ENCODE measurements around the gene MTHFS. TPM values are rescaled to one million over a fixed set of nuclear protein-coding genes. Genes with fewer than 3 reads are reported as not detected.
A peak's percentile ranks its signal among the peaks of the same experiment; 100 is the strongest.

Gene MTHFS
- total RNA-seq, 1 experiment from 2014 or later, result 51.9 TPM

DNA sequence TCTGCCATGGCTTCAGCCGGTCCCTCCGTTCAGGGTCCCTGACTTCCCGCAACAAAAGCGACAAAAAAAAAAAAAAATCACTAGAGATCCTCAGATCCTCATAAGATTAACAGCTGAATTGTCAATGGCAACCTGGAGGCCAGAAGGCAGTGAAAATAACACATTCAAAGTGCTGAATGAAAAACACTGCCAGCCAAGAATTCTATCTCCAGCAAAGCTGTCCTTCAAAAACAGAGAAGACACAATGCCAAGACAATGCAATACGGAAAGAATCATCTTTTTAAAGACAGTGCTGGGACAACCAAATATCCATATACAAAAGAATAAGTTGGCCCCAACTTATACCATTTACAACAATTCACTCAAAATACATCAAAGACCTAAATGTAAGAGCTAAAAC lies 21.6 kb downstream of the MTHFS start:
- no peak for DNase-seq (ENCODE audit: low spot score)

DNA sequence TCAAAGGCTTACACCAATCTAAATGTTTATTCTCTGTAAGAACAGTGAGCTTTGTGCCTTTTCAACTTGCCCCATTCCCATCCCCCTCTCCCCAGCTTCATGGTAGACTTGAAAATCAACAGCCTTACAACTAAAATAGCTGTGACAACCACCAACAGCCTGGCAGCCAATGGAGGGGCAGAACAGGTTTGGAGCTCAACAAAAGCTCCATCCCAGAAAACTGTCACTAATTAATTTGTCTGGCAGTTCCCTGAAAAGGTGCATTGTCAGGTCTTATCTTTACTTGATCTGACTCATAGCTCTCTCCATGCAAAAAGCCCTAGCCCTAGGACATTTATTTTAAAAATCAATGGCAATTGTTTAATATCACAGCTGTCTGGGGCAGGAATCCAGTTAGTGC lies 22.6 kb downstream of the MTHFS start:
- peak; percentile 25 for DNase-seq (ENCODE audit: low spot score)

DNA sequence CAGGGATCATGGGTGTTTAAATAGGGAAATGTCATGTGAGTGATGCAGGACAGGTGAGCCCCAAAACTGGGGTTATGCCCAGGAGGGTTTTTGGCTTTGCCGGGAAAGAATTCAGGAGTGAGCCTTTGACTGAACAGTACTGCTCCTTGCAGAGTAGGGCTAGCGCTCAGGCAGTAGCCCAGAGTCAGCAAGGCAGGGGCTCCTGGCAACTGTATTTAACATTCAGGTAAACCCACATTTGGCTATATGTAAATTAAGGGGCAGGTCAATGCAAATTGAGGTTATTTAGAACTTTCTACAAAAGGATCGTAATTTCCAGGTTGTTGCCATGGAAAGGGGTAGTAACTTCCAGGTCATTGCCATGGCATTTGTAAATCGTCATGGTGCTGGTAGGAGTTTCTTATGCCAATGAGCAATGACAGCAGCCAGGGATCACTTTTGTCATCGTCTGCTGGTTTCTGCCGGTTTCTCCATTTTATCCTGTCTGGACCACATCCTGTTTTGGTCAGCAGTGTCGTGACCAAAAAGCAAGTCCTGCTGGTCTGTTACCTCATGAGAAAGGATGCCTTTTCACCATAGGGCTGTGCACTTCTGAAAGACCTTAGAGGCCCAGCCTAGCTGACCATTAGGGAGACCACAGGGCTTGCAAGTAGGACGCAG lies 24.3 kb downstream of the MTHFS start:
- DNase-seq (ENCODE audit: low spot score), result peak; percentile 85

DNA sequence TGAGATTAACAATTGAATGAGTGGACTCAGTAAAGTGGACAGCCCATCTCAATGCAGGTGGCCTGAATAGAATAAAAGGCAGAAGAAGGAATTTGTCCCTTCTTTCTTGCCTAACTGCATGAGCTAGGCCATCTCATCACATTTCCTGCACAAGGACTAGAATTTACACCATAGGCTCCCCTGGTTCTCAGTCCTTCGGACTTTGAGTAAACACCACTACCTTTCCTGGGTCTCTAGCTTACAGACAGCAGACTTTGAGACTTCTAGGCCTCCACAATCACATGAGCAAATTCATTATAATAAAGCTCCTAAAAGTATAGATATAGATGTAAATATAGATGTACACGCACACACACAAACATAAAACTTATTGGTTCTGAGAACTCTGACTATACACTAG lies 28.3 kb downstream of the MTHFS start:
- DNase-seq (ENCODE audit: low spot score), result no peak

DNA sequence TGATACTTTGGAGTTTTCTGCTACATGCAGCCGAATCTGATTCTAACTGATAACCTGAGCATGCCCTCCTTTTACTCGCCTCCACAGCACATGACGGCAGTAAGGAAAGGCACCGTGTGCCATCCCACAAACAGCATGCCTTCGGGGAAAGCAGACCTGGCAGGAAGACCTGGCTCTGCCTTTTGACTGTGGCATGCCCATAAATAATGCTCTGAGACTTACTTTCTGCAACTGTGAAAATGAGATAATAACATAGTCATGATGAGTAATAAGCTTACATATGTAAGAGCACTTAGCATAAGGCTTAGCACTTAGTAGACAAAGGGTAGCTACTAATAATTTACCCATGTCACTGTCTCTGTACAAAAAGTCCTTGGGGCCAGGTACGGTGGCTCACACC lies 32.9 kb downstream of the MTHFS start:
- no peak for DNase-seq (ENCODE audit: low spot score)

DNA sequence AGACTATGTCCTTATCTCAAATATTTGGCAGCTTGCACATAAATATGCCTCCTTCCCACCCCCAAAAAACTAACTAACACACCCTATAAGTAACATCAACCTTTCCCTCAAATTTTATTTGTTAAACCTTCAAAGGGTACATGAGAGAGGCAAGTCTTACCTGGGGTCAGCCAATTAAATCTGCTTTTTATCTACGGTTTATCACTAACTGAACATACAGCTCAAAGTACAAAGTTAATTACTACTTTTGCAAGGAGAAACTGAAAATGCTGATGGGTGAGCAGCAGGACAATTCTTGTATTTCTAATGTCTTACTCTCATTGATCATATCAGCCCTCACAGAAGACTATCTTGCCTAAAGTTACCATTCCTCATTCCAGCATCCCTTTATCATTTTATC lies 34.6 kb downstream of the MTHFS start:
- DNase-seq (ENCODE audit: low spot score), result no peak

DNA sequence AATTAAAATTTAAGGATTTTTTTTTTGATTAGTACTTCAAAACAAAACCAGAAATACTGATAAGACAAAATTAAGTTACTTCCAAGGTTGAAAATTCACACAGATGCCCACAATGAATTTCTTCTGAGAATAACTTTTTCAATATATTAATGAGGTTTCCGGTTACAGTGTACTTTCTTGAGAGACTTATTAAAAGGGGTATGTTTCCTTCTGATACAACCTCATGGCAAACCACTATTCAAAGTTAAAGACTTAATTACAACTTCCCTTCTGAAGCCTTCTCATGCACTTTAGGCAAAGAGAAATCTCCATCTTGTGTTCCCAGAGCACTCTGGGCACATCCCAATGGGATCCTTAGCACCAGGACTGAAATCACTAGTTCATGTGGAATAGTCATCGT lies 36.2 kb downstream of the MTHFS start:
- DNase-seq (ENCODE audit: low spot score), result no peak

DNA sequence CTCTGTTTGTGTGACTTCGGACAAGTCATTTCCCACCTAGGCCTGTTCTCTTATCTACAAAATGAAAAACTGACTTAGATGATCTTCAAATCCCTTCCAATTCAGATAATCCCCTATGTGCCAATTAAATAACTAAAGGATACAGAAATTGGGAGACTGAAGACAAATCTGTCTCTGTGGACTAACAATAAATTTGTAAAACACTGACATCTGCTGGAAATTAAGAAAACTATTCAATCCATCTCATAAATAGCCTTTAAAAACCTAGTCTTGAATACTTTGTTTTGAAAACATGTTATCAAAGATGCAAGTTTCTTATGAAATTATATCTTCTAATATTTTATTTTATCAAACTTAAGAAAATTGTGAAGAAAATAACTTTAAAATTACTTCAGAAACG lies 38.3 kb downstream of the MTHFS start:
- DNase-seq (ENCODE audit: low spot score), result no peak

DNA sequence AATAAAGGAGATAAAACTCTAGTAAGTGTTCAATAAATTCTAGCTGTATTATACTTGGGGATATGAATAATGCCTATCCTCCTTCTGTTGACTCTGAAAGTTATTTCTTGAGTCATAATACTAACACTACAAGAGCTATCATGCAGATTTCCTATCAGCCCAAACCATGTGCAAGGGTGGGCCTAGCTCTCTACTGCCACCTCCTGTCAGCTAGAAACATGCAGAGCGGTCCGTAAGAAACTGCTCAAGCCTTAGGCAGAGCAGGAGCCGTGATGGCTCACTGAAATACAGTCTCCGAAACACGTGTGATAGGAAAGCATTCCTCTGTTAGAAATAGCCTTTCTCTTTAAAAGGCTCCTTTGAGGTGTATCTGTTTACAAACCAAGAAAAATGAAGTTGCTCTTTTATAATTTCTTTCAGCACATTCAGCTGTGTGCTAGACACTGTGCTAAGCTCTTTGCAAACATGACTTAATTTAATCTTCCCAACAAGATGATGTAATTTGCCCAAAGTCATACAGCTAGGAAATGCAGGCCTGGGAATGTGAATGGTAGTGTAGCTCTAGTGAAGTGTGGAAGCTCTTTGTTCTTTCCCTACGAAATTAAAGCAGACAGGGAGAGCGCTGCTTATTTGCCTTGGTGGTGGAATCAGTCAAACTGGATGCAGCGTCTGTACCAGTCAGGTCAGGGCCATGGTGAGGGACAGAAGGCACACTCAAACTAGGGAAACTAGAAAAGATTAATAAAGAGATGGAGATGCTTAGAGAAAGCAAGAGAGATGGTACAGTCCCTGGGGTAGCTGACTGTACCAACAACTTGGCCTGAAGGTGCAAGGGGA lies 43.1 kb downstream of the MTHFS start:
- DNase-seq (ENCODE audit: low spot score), result peak; percentile 73

DNA sequence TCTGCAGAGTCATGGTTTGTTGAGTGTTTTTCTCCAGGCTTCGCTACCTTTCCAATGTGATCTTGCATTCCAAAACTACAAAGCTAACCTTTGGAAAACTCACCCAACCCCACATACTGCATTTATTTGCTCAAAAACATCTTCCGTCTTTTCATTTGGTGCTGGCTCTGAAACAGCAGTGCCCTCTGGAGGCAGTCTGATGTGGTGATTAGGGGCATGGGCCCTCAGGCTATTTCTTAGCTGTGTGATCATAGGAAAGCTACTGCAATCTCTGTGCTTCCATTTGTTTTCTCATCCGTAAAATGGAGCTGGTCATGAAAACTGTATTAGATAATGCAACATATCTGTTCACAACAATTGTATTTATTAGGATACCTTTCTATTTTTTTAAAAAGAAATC lies 47.0 kb downstream of the MTHFS start:
- peak; percentile 18 for DNase-seq (ENCODE audit: low spot score)

DNA sequence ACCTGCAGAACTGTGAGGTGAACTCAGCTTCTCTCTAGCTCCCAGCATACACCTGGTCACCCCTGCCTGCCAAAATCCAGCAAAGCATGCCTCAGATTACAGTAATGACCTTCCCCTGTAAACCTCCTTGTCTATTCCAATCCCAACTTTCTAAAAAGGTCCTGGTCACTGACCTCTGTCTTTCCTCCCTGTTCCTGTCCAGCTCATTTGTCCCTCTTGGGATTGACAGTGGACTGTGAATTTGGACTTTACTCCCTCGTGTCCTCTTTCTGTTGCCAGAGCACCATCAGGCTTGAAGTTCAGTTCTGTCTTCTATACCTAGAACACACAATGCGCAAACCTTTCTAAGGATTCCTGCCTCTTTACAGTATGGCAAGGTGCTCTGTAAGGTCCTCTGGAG lies 50.3 kb downstream of the MTHFS start:
- no peak for DNase-seq (ENCODE audit: low spot score)

DNA sequence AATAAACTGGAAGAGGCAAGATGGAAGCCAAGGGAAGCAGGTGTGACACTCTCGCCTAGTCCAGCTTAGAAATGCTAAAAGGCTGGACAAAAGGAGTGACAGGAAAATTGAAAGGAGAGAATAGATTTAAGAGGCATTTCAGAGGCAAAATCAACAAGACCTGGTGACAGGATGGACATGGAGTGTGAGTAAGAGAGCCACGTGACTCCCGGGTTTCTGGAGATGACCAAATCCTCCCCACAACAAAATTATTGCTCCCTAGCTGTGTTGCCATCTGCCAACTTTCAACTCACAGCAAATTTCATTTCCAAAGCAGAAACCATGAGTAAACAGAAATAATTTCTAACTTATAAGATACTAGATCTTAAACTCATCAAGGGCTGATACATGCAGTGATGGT lies 52.6 kb downstream of the MTHFS start:
- no peak for DNase-seq (ENCODE audit: low spot score)

DNA sequence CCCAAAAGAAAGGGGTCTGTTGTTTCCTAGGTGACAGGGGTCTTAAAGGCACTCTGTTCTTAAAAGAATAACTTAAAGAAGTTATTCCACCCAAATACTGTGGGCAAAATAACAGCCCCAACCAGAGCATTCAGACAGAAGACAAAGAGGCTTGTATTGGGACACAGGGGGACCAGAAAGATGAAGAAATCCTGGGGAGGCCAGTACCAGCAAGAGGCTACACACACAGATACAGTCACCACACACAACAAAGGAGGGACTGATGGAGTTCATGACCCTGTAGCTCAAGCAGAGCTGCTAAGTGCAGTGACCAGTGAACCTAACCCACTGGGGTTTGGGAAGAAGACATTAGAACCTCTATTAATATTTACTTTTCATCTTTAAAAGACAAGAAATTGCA lies 59.0 kb downstream of the MTHFS start:
- DNase-seq (ENCODE audit: low spot score), result no peak

DNA sequence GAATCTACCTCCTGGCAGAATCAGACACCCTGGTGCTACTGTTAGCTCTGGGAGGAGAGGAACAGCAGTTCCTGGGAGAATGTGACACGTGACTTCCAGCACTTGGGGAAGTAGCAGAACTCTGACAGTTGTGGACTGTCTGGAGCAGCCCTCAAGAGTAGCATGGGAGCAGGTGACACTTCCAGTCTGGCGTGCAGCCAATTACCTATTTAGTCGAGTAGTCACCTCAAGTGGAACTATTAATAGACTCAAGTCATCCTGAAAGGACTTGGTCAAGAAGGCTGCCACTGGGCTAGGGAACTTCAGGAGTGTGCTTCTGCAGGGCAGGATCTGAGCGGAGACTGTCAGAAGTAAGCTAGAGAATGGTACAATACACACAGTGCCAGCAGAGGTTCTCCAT lies 62.3 kb downstream of the MTHFS start:
- no peak for DNase-seq (ENCODE audit: low spot score)

DNA sequence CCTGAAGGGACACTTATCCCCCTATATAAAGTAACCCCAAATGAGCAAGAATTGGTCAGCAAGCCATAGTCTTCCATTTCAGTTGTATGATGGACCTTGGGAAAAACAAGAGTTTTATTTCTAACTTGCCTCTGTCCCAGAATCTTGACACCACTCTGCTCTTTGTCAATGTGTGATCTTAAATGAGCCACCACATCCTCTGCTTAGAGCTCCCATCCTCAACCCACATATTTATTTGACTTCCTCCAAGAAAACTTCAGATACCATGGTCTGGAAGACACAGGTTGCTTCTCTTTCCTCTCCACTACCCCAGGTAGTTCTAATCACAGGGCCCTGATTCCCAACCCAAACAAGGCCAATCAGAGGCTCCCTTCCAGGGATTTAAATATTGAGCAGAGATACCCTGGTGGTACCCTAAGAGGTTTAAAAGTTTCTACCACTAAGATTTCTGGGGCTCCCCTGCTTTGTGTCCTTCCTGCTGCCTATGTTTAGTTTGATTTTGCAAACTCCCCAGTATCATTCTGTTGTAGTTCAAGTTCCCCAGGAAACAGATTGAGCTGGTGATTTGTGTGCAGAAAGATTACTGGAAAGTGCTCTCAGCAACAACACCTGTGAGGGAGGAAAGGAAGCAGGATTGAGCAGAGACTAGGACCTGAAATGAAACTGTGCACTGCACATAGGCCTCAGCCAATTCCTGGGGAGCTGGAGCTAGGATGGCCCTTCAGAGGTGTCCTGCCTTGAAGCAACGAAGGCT lies 64.3 kb downstream of the MTHFS start:
- no peak for DNase-seq (ENCODE audit: low spot score)

DNA sequence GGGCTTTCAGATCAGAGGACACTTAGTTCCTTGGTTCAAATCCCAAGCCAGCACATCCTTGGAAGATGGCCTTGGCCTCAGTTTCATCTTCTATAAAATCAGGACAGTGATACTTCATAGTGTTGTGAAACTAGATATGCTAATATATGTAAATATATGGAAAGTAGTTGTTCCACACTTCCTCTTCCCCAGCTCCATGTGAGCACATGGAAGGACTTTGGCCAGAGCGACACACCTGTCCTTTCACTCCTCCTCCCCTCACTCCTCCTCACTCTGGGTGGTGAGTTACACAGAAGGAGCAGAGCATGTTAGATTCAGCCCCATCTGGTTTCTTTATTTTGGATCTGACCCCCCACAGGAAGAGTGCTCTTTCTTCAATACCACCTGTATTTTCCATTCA lies 65.2 kb downstream of the MTHFS start:
- DNase-seq (ENCODE audit: low spot score), result no peak

DNA sequence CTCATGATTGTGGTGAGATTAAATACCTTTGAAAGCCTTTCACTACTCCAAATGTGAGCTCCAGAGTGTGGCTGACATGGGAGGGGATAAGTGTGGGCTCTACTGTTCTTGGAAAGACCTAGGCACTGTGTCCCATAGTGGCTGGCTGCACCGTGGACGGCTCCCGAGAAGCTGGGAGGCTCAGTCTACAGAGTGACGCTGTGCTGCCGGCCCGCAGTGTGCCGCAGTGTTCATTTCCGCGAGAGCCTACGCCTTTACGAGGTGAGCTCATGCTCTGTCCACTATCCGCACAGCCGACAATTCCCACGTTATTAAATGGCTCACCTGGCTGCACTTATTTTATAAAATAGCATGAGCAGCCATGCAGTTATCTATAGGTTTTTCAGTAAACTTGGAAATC lies 66.9 kb downstream of the MTHFS start:
- DNase-seq (ENCODE audit: low spot score), result no peak

DNA sequence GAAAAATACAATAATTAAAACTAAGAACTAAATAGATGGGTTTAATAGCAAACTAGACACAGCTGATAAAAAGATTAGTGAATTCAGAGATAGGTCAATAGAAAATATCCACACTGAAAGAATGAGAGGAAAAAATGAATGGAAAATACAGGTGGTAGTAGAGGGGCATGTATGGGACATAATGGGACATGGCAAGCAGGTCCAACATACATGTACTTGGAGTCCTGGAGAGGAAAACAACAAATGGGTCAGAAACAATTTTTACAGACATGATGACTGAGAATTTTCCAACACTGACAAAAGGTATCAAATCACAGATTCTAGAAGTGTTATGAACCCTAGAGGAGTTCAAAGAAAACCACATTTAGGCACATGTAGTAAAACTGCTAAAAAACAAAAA lies 68.4 kb downstream of the MTHFS start:
- DNase-seq (ENCODE audit: low spot score), result no peak

DNA sequence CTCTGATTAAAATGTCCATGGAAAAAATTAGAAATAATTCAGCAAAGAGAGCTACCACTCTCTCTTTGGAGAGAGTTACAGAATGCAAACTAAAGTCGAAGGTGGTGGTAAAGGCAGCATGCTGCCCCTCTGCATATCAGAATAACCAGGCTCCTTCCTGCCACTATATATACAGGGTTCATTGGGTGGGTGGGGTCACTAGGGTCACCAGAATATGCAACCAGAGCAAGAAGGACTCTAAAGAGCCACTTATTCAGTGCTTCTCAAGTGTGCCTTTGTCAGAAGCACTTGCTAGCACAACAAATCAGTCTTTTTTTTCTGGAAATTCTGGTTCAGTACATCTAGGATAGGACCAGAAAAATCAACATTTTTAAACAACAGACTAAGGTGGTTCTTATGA lies 70.0 kb downstream of the MTHFS start:
- no peak for DNase-seq (ENCODE audit: low spot score)

DNA sequence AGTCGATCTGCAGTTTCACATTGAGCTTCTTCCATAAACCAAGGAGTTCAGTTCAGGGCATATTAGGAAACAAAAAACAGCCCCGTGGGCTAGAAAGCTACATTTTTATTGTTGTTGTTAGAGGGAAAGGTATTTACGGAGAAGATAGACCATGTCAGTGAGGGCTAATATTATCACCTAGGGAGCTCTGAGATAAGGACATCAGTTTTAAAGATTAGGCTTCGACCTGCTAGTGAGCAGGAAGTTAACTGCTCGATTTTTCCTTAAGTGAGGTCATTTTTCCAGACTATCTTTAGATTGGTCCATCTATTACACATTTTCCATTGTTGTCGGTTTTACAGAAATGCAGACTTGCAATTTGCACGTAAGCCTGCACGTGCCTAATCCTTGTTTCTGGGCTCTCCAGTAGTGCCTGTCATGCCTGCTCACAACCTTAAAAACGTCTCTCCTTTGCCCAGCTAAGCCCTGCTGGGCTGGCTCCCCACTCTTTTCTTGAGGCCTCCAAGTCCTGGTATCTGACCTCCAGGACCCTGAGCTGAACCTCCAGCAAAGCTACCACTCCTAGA lies 72.6 kb downstream of the MTHFS start:
- DNase-seq (ENCODE audit: low spot score), result no peak

DNA sequence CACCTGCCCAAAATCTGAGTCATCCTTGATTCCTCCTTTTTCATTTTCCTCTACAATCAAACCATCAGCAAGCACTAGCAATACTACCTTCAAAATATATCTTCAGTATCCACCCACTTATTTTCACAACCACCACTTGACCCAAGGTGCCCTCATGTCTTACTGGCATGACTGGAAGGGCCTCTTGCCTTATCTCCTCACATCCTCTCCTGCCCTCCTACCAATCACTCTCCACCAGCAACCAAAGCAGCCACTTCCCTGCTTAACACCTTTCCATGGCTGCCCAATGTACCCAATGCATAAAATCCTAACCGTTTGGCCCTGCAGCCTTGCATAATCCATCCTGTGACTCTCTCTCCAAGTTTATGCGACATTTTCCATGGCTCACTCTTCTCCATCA lies 76.0 kb downstream of the MTHFS start:
- no peak for DNase-seq (ENCODE audit: low spot score)

DNA sequence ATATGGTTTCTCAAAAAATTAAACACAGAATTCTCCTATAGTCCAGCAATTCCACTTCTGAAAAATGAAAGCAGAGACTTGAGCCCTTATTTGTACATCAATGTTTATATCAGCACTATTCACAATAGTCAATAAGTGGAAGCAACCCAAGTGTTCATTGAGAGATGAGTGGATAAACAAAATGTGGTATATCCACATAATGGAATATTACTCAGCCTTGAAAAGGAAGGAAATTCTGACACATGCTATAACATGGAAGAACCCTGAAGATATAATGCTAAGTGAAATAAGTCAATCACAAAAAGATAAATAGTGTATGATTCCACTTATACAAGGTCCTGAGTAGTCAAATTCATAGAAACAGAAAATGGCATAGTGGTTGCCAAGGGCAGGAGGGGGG lies 76.6 kb downstream of the MTHFS start:
- DNase-seq (ENCODE audit: low spot score), result no peak

DNA sequence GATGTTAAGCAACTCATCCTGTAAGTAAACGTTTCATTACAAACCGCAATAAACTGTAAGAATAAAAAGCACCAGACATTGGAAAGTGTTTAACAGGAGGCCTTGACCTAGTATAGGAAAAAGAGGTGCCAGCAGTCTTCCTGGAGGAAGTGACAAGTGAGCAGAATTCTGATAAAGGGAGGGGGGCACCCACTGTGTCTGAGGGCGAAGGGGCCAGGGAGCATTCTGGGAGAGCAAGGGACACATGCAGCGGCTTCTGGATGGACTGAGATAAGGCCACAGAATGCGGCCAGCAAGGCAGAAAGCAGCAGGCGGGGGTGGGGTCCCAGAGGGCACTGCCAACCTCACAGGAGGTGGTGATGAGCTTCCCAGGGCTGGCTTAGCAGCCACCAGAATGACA lies 80.2 kb downstream of the MTHFS start:
- no peak for DNase-seq (ENCODE audit: low spot score)

All from H4 (cell line).